SU-DHL-6 (cell line): ENCODE results near the gene ABHD8.

Source experiments
- CTCF ChIP-seq: fragments of 200-600 bp; sonication (generic); IDR thresholded peaks from one replicate; pipeline ENCODE4 v1.5.1; 2017; ENCODE audit warnings: antibody characterized with exemption, mild to moderate bottlenecking, low read length, moderate library complexity; ENCODE audit not compliant: insufficient read depth, poor library complexity, severe bottlenecking
- EZH2phosphoT487 ChIP-seq: fragments of 200-600 bp; sonication (generic), shearing (Covaris generic); conservative IDR thresholded peaks from 2 replicates; pipeline ENCODE4 v1.6.1; 2018; ENCODE audit warnings: mild to moderate bottlenecking, antibody characterized with exemption, low read length, moderate library complexity, mixed read lengths

- TF ChIP-seq CTCF = no peak
- TF ChIP-seq EZH2phosphoT487 = no peak
These were observed 48.0 kb downstream of the ABHD8 start for GRCh38 chr19:17255150-17255621.
